Measurements from ENCODE around the gene RSBN1. TPM values are rescaled to one million over a fixed set of nuclear protein-coding genes. Genes with fewer than 3 reads are reported as not detected.
A peak's percentile ranks its signal among the peaks of the same experiment; 100 is the strongest.

Gene RSBN1
- total RNA-seq, 4 donors from 2014 or later, result 20.2 to 25.4 (median 22.6) TPM

DNA sequence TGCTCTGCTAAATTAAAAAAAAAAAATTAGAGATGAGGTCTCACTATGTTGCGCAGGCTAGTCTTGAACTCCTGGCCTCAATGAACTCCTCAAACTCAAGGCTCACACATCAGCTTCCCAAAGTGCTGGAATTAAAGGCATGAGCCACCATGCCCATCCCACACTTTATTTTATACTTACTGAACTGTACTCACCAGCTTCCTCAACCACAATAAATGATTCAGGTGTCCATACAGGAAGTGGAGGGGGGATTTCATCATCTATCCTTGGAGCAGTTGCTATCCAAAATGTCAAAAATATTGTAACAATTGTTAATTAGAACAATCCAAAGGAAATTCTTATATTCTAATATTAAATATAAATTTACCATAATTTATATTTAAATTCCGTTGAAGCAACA, 22.4 kb upstream of the RSBN1 start:
- Histone ChIP-seq H3K9me3 (no peaks in the 10 kb centered on the region), H3K4me3 (no peak overlapping the region), H3K36me3 (no peaks in the 10 kb centered on the region), H3K27ac (no peak overlapping the region), H3K4me1 (no peaks in the 10 kb centered on the region), H3K27me3 (no peaks in the 10 kb centered on the region)
- 91 to 93% methylated on average over 1 to 2 of the region's 2 CpGs for WGBS, 2 donors (ENCODE audit: low coverage in 1 of 2)
- TF ChIP-seq EP300 (IDR thresholded peaks at IDR 0.05) (no peak), POLR2A (IDR thresholded peaks at IDR 0.05) (no peak), POLR2AphosphoS5 (IDR thresholded peaks at IDR 0.05) (no peak)
- TF ChIP-seq, protein P1, sequence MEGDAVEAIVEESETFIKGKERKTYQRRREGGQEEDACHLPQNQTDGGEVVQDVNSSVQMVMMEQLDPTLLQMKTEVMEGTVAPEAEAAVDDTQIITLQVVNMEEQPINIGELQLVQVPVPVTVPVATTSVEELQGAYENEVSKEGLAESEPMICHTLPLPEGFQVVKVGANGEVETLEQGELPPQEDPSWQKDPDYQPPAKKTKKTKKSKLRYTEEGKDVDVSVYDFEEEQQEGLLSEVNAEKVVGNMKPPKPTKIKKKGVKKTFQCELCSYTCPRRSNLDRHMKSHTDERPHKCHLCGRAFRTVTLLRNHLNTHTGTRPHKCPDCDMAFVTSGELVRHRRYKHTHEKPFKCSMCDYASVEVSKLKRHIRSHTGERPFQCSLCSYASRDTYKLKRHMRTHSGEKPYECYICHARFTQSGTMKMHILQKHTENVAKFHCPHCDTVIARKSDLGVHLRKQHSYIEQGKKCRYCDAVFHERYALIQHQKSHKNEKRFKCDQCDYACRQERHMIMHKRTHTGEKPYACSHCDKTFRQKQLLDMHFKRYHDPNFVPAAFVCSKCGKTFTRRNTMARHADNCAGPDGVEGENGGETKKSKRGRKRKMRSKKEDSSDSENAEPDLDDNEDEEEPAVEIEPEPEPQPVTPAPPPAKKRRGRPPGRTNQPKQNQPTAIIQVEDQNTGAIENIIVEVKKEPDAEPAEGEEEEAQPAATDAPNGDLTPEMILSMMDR (IDR thresholded peaks at IDR 0.05), result no peak
- ATAC-seq, result no peak

DNA sequence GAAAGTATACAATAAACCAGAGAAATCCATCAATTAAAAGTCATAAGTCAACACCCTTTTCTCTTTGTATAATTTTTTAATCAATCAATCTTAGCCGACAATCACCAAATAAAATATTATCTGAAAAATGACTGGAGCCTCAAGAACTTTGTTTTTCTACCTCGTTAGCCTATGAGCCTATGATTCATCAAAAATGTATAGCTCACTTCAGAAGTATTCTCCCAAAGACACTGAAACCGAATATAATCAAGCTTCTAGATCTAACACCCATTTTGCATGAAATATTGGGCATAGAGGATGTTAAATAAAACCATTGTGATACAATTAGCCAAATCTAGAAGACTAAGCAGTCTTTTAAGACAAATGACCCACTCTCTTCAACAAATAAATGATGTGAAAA, 17.8 kb upstream of the RSBN1 start:
- no peak for TF ChIP-seq EP300 (IDR thresholded peaks at IDR 0.05)
- TF ChIP-seq, protein P1 (IDR thresholded peaks at IDR 0.05), result no peak
- no peak for TF ChIP-seq POLR2AphosphoS5 (IDR thresholded peaks at IDR 0.05)
- H3K27ac ChIP-seq, result no peak overlapping the region
- no peaks in the 10 kb centered on the region for H3K27me3 ChIP-seq
- no peak overlapping the region for H3K4me3 ChIP-seq
- no peaks in the 10 kb centered on the region for H3K4me1 ChIP-seq
- 80 to 100% methylated on average over 1 to 3 of the region's 3 CpGs for WGBS, 2 donors (ENCODE audit: low coverage in 1 of 2)
- no peak for ATAC-seq
- no peaks in the 10 kb centered on the region for H3K9me3 ChIP-seq
- H3K36me3 ChIP-seq, result no peaks in the 10 kb centered on the region

DNA sequence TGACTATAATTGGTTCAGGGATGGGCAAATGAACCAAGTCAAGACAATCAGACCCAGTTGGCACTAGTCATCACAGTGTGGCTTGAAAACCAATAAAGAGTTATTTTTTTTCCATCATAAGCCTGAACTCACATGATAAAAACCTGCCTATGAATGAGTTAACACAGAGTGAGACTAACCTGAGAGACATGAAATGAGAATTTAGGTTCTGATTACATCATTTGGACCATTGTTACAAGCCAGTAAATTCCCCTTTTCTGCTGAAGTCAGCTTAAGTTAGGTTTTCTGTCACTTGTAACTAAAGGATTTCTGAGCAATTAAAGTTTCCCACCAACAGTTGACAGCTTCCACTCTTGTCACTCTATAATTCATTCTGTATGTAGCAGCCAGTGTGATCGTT, 9.6 kb upstream of the RSBN1 start:
- Histone ChIP-seq H3K9me3 (no peaks in the 10 kb centered on the region), H3K36me3 (no peaks in the 10 kb centered on the region)
- ATAC-seq, result no peak

DNA sequence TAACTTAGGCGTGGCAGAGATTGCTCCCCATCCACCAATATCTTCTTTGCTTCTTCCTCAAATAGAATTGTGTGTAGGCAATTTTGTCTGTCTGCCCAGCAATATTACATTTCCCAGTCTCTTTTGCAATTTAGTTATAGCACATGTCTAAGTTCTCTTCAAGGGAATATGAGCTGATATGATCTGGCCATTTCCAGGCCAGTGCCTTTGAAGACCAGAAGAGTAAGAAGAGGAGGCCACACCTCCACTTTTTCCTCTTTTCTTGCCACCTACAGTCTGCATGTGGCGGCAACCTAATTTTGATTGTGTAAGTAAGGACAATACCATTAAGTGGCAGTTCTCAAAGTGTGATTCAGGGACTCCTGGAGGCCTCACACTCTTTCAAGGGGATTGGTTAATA, 6.3 kb upstream of the RSBN1 start:
- ATAC-seq, result no peak
- H3K4me1 ChIP-seq, result no peaks in the 10 kb centered on the region
- no peak overlapping the region for H3K4me3 ChIP-seq
- no peaks in the 10 kb centered on the region for H3K27me3 ChIP-seq
- WGBS, 2 donors (ENCODE audit: low coverage in 1 of 2), result 88 to 89% methylated on average over 2 of the region's 2 CpGs
- TF ChIP-seq EP300 (IDR thresholded peaks at IDR 0.05) (no peak), POLR2A (IDR thresholded peaks at IDR 0.05) (no peak), POLR2AphosphoS5 (IDR thresholded peaks at IDR 0.05) (no peak)
- TF ChIP-seq, protein P1 (IDR thresholded peaks at IDR 0.05), result no peak
- no peak overlapping the region for H3K27ac ChIP-seq
- no peaks in the 10 kb centered on the region for H3K9me3 ChIP-seq
- no peaks in the 10 kb centered on the region for H3K36me3 ChIP-seq

More for the DNA sequence above, 9.6 kb upstream of the RSBN1 start:
- no peak overlapping the region for H3K4me3 ChIP-seq
- TF ChIP-seq, protein P1 (IDR thresholded peaks at IDR 0.05), result no peak
- TF ChIP-seq EP300 (IDR thresholded peaks at IDR 0.05), result no peak
- no peak for TF ChIP-seq POLR2A (IDR thresholded peaks at IDR 0.05)
- no peak for TF ChIP-seq POLR2AphosphoS5 (IDR thresholded peaks at IDR 0.05)
- 55 to 64% methylated on average over 1 of the region's 1 CpG for WGBS, 2 donors (ENCODE audit: low coverage in 1 of 2)
- H3K4me1 ChIP-seq, result no peaks in the 10 kb centered on the region
- H3K27me3 ChIP-seq, result no peaks in the 10 kb centered on the region
- H3K27ac ChIP-seq, result no peak overlapping the region

DNA sequence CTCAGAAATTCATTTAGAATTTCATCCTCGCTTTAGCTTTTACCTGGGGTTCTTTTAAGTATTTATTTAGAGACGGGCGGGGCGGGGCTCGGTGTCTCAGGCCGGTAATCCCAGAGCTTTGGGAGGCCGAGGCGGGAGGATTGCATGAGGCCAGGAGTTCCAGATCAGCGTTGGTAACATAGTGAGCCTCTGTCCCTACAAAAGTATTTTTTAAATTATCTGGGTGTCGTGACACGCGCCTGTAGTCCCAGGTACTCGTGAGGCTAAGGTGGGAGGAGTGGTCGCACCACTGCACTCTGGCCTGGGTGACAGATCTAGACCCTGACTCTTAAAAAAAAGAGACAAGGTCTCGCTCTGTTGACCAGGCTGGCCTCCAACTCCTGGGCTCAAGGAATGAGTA, 942 bp upstream of the RSBN1 start:
- H3K4me3 ChIP-seq, result no peak overlapping the region
- H3K27me3 ChIP-seq, result no peaks in the 10 kb centered on the region
- no peaks in the 10 kb centered on the region for H3K9me3 ChIP-seq
- no peak for ATAC-seq
- H3K36me3 ChIP-seq, result no peaks in the 10 kb centered on the region
- 94 to 95% methylated on average over 4 to 7 of the region's 15 CpGs for WGBS, 2 donors (ENCODE audit: low coverage in 1 of 2)
- H3K27ac ChIP-seq, result peak overlapping the region in 2 of 4 donors; percentile 98
- TF ChIP-seq POLR2A (IDR thresholded peaks at IDR 0.05) (no peak), POLR2AphosphoS5 (IDR thresholded peaks at IDR 0.05) (no peak), EP300 (IDR thresholded peaks at IDR 0.05) (no peak)
- TF ChIP-seq, protein P1 (IDR thresholded peaks at IDR 0.05), result no peak
- peaks cover 0 to 29% (median 5%) of the 10 kb centered on the region in 3 donors for H3K4me1 ChIP-seq

Data from gastroesophageal sphincter (tissue), 4 donors.